H1 (cell line): ENCODE results near the gene SIRPB1. TPM values are rescaled to one million over a fixed set of nuclear protein-coding genes. Genes with fewer than 3 reads are reported as not detected.

Source experiments
- CTCF ChIA-PET: fragments of 300-600 bp; sonication (Branson Sonifier 250); formaldehyde crosslinking; loops from one replicate; lab custom pipeline; 2021; ENCODE audit not compliant: partially characterized antibody; lab: Charles Lee
- POLR2A ChIA-PET: fragments of 300-600 bp; sonication (Branson Sonifier 250); formaldehyde crosslinking; loops from one replicate; lab custom pipeline; 2021; ENCODE audit warnings: inconsistent platforms; ENCODE audit not compliant: partially characterized antibody; lab: Charles Lee
- DNase-seq, 2 experiments: peaks; one replicate each; pipeline versions ENCODE4 v3.0.0 to v3.0.0-alpha.2; 2010 to 2022; ENCODE audit warnings: low spot score in 2 of 2, low read depth in 1 of 2, mixed read lengths in 1 of 2
- FAIRE-seq: peaks from 2 replicates; lab custom pipeline; 2011; peaks lifted over from hg19 to GRCh38; lab: Jason Lieb, UNC
- H2AFZ ChIP-seq: 2 replicates; pipeline ENCODE4 v1.8.1; 2012; ENCODE audit warnings: low read length, inconsistent platforms
- H2AK5ac ChIP-seq: 2 replicates; pipeline ENCODE4 v1.6.1; 2013; ENCODE audit warnings: low read depth, low read length
- H2BK120ac ChIP-seq: replicated peaks from 2 replicates; pipeline ENCODE3; 2013; ENCODE audit warnings: low read depth, low read length, inconsistent platforms
- H2BK12ac ChIP-seq: 2 replicates; pipeline ENCODE4 v1.6.1; 2013; ENCODE audit warnings: low read depth, low read length
- H2BK15ac ChIP-seq: 2 replicates; pipeline ENCODE4 v1.6.1; 2013; ENCODE audit warnings: low read length
- H2BK20ac ChIP-seq: 2 replicates; pipeline ENCODE4 v1.6.1; 2013; ENCODE audit warnings: low read length
- H2BK5ac ChIP-seq: 2 replicates; pipeline ENCODE4 v1.6.1; 2013; ENCODE audit warnings: low read depth, low read length
- H3K14ac ChIP-seq: 2 replicates; pipeline ENCODE4 v1.6.1; 2013; ENCODE audit warnings: inconsistent platforms; ENCODE audit not compliant: insufficient read length
- H3K18ac ChIP-seq: 2 replicates; pipeline ENCODE4 v1.6.1; 2013; ENCODE audit warnings: low read length; ENCODE audit errors: extremely low read depth
- H3K23ac ChIP-seq: 2 replicates; pipeline ENCODE4 v1.6.1; 2013; ENCODE audit warnings: inconsistent platforms; ENCODE audit not compliant: insufficient read length
- H3K23me2 ChIP-seq: 2 replicates; pipeline ENCODE4 v1.6.1; 2013; ENCODE audit warnings: low read depth, low read length
- H3K27ac ChIP-seq: 2 replicates; pipeline ENCODE4 v1.6.1; 2011; ENCODE audit warnings: low read depth, low read length, inconsistent platforms
- H3K27me3 ChIP-seq, 4 experiments: replicated peaks in 1 of 4; 1 replicate in 1 of 4; 2 replicates in 3 of 4; pipeline versions ENCODE4 v1.6.1 to v1.8.1; 2011 to 2013; ENCODE audit warnings: low read length in 3 of 4, mild to moderate bottlenecking in 3 of 4, inconsistent platforms in 2 of 4, mixed read lengths in 2 of 4, moderate library complexity in 1 of 4; ENCODE audit not compliant: control insufficient read depth in 3 of 4, insufficient read depth in 3 of 4; ENCODE audit errors: extremely low read depth in 1 of 4
- H3K36me3 ChIP-seq, 4 experiments: 2 replicates each; pipeline versions ENCODE4 v1.6.1 to v1.8.1; 2011 to 2013; ENCODE audit warnings: mild to moderate bottlenecking in 4 of 4, low read length in 3 of 4, moderate library complexity in 2 of 4, control low read depth in 1 of 4, inconsistent platforms in 1 of 4; ENCODE audit not compliant: insufficient read depth in 4 of 4, control insufficient read depth in 2 of 4
- H3K4ac ChIP-seq: replicated peaks from 2 replicates; pipeline ENCODE3; 2013; ENCODE audit warnings: low read length, low read depth, mixed read lengths, inconsistent platforms; ENCODE audit not compliant: insufficient read length
- H3K4me1 ChIP-seq, 4 experiments: replicated peaks in 1 of 4; 1 replicate in 1 of 4; 2 replicates in 3 of 4; pipeline versions ENCODE4 v1.6.1 to v1.8.1; 2011 to 2013; ENCODE audit warnings: low read length in 3 of 4, inconsistent platforms in 2 of 4, mixed read lengths in 1 of 4; ENCODE audit not compliant: insufficient read depth in 4 of 4, control insufficient read depth in 3 of 4
- H3K4me2 ChIP-seq, 2 experiments: 2 replicates each; pipeline versions ENCODE4 v1.6.1 to v1.8.1; 2011 to 2013; ENCODE audit warnings: low read depth in 2 of 2, low read length in 2 of 2, control low read depth in 1 of 2, inconsistent platforms in 1 of 2, mild to moderate bottlenecking in 1 of 2; ENCODE audit not compliant: insufficient read depth in 1 of 2
- H3K4me3 ChIP-seq, 4 experiments: fragments of 200-600, 300-600 bp in 1 of 4; sonication (generic), shearing (Covaris generic), sonication (Bioruptor Twin) in 1 of 4; 2 replicates each; pipeline versions ENCODE4 v1.5.1 to v1.8.1; 2011 to 2016; ENCODE audit warnings: low read length in 4 of 4, low read depth in 3 of 4, control low read depth in 2 of 4, inconsistent platforms in 2 of 4, mild to moderate bottlenecking in 2 of 4, mixed read lengths in 1 of 4, moderate library complexity in 1 of 4; ENCODE audit not compliant: insufficient read depth in 2 of 4; ENCODE audit errors: extremely low read depth in 1 of 4
- H3K56ac ChIP-seq: replicated peaks from 2 replicates; pipeline ENCODE3; 2013; ENCODE audit warnings: low read depth, mild to moderate bottlenecking, mixed read lengths, low read length, inconsistent platforms; ENCODE audit not compliant: insufficient read length
- H3K79me1 ChIP-seq: 2 replicates; pipeline ENCODE4 v1.6.1; 2013; ENCODE audit warnings: low read depth, low read length, control low read depth
- H3K79me2 ChIP-seq, 2 experiments: 2 replicates each; pipeline versions ENCODE4 v1.6.1 to v1.8.1; 2012 to 2013; ENCODE audit warnings: low read length in 2 of 2, mild to moderate bottlenecking in 2 of 2, inconsistent platforms in 1 of 2; ENCODE audit not compliant: insufficient read depth in 2 of 2, control insufficient read depth in 1 of 2
- H3K9ac ChIP-seq, 4 experiments: replicated peaks in 1 of 4; 1 replicate in 1 of 4; 2 replicates in 3 of 4; pipeline versions ENCODE4 v1.6.1 to v1.8.1; 2011 to 2013; ENCODE audit warnings: low read depth in 3 of 4, low read length in 3 of 4, control low read depth in 2 of 4, mild to moderate bottlenecking in 2 of 4, moderate library complexity in 2 of 4, inconsistent platforms in 1 of 4; ENCODE audit errors: extremely low read depth in 1 of 4
- H3K9me3 ChIP-seq, 2 experiments: 2 replicates each; pipeline versions ENCODE4 v1.6.1 to v1.8.1; 2012 to 2013; ENCODE audit warnings: mild to moderate bottlenecking in 2 of 2, moderate library complexity in 2 of 2, control low read depth in 1 of 2, inconsistent platforms in 1 of 2, low read depth in 1 of 2, low read length in 1 of 2, mixed read lengths in 1 of 2; ENCODE audit not compliant: insufficient read depth in 2 of 2
- H4K20me1 ChIP-seq, 2 experiments: replicated peaks in 1 of 2; 2 replicates each; pipeline versions ENCODE3 to v1.8.1; 2011 to 2013; ENCODE audit warnings: inconsistent platforms in 2 of 2, low read length in 2 of 2, mild to moderate bottlenecking in 1 of 2; ENCODE audit not compliant: insufficient read depth in 2 of 2, control insufficient read depth in 1 of 2
- H4K5ac ChIP-seq: 2 replicates; pipeline ENCODE4 v1.6.1; 2013; ENCODE audit warnings: low read length, low read depth, mixed read lengths, inconsistent platforms; ENCODE audit not compliant: insufficient read length
- H4K8ac ChIP-seq: 2 replicates; pipeline ENCODE4 v1.8.0; 2013; ENCODE audit warnings: mild to moderate bottlenecking, moderate library complexity, low read length, inconsistent platforms; ENCODE audit not compliant: insufficient read depth; ENCODE audit errors: extremely low read depth
- H4K91ac ChIP-seq: replicated peaks from 2 replicates; pipeline ENCODE3; 2013; ENCODE audit warnings: low read length, mixed read lengths, inconsistent platforms; ENCODE audit not compliant: insufficient read length
- BACH1 ChIP-seq: IDR thresholded peaks from 2 replicates; pipeline ENCODE4 v1.6.1; 2012; ENCODE audit warnings: low read length, improper control_type of control experiment
- CTBP2 ChIP-seq: IDR thresholded peaks from 2 replicates; pipeline ENCODE4 v1.7.0; 2011; ENCODE audit warnings: borderline replicate concordance, mild to moderate bottlenecking, moderate library complexity, mixed read lengths, low read length; ENCODE audit not compliant: insufficient read depth, insufficient read length
- HDAC6 ChIP-seq: IDR thresholded peaks from one replicate; pipeline ENCODE4 v1.7.1; 2012; ENCODE audit warnings: low read depth, mild to moderate bottlenecking, inconsistent platforms, low read length, moderate library complexity
- RBBP5 ChIP-seq: IDR thresholded peaks from 2 replicates; pipeline ENCODE4 v1.7.1; 2012; ENCODE audit warnings: low read depth, mild to moderate bottlenecking, inconsistent platforms, low read length, moderate library complexity, borderline replicate concordance
- RNF2 ChIP-seq: fragments of 200-900, 300-1000 bp; sonication (generic); IDR thresholded peaks from 2 replicates; pipeline ENCODE4 v1.7.1; 2016; ENCODE audit warnings: borderline replicate concordance, low read depth, mild to moderate bottlenecking, antibody characterized with exemption, low read length; ENCODE audit not compliant: poor library complexity, severe bottlenecking; ENCODE audit errors: missing control alignments
- SP4 ChIP-seq: IDR thresholded peaks from 2 replicates; pipeline ENCODE4 v1.6.1; 2012; ENCODE audit warnings: low read length, inconsistent platforms
- TAF1 ChIP-seq: IDR thresholded peaks from 2 replicates; pipeline ENCODE4 v1.6.1; 2011; ENCODE audit warnings: mild to moderate bottlenecking, low read depth, low read length
- YY1 ChIP-seq: IDR thresholded peaks from 2 replicates; pipeline ENCODE4 v1.6.1; 2011; ENCODE audit warnings: low read depth, mild to moderate bottlenecking, low read length
- WGBS, 2 experiments: shearing (Covaris generic) in 1 of 2; methylation state at CpG; one replicate each; pipeline versions ENCODE4 v1.1.6 to v1.1.7; 2013 to 2015; ENCODE audit warnings: low lambda C conversion rate in 2 of 2, mixed read lengths in 2 of 2, inconsistent platforms in 1 of 2, low coverage in 1 of 2, missing lambda C conversion rate in 1 of 2; ENCODE audit not compliant: insufficient replicate concordance in 2 of 2, insufficient coverage in 1 of 2, insufficient read length in 1 of 2; ENCODE audit errors: extremely low coverage in 1 of 2, missing lambda C conversion rate in 1 of 2; 5-methylcytosine and 5-hydroxymethylcytosine counted together
- polyA plus RNA-seq, 7 experiments: library from polyadenylated mRNA; depleted of rRNA in 3 of 7; stranded (reverse) in 5 of 7; unstranded in 2 of 7; fragments of >200 nt in 5 of 7; fragments of 200-250 nt in 2 of 7; gene quantifications; 1 replicate in 5 of 7; 2 replicates in 1 of 7; 4 replicates in 1 of 7; pipeline versions ENCODE4 v1.2.1 to v1.2.3, GENCODE V29; 2011 to 2013; ENCODE audit warnings: missing spikeins in 2 of 7, mixed read lengths in 2 of 7
- total RNA-seq: library from RNA; stranded (reverse); fragmentation: NEBNext Ultra II Directional; extraction: Animal tissue kit (Norgen Biotek cat#: 25700); gene quantifications from 2 replicates; pipeline ENCODE4 v1.2.1, GENCODE V29; 2021

Gene SIRPB1
- total and polyA plus RNA-seq, 2 of the 8 experiments (the other 6 are each of a cell fraction or from before 2014, with no cell fraction given), result 0.14 to 0.99 TPM

DNA sequence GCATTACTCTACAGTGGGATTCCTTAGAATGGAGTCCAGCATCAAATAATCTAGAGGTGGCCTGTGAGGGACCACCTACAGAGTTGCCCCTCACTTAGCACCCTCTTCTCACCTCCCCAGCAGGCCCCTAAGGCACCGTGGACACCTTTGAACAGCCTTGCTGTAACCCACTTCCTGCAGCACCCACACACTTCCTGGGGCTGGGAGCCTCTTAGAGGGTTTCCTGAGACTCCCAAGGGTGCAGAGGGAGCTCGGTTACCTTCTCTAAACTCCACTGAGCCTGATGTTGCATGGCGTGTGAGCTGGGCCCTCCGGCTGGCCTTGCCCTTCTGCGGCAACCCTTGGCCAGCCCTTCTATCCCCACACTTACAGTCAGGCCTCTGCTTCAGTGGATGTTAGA lies 45.1 kb upstream of the SIRPB1 start:
- Histone ChIP-seq H3K9ac (no peak overlapping the region), H2BK20ac (no peak overlapping the region), H3K36me3 (no peaks in the 10 kb centered on the region), H2BK15ac (no peak overlapping the region), H3K27me3 (no peaks in the 10 kb centered on the region), H3K56ac (no peak overlapping the region), H2AK5ac (no peak overlapping the region), H3K27ac (no peak overlapping the region), H3K14ac (no peak overlapping the region), H3K79me2 (no peaks in the 10 kb centered on the region), H3K23ac (no peak overlapping the region), H3K18ac (no peak overlapping the region), H4K91ac (no peak overlapping the region), H4K5ac (no peak overlapping the region), H3K4me3 (no peak overlapping the region), H3K4me1 (no peaks in the 10 kb centered on the region), H2AFZ (no peak overlapping the region), H4K20me1 (no peaks in the 10 kb centered on the region), H3K79me1 (no peaks in the 10 kb centered on the region), H2BK5ac (no peak overlapping the region), H3K23me2 (no peaks in the 10 kb centered on the region), H2BK120ac (no peak overlapping the region), H3K9me3 (no peaks in the 10 kb centered on the region), H3K4ac (no peak overlapping the region), H2BK12ac (no peak overlapping the region), H4K8ac (no peak overlapping the region), H3K4me2 (no peak overlapping the region)
- DNase-seq, result no peak
- CTCF ChIA-PET, result interaction anchor here (0.6 to 1.5 kb wide), 3 partner anchors 8 to 418 kb away, joined by 3 to 7 read pairs (median 3); no protein-coding TSS in a partner anchor
- no peak for FAIRE-seq
- POLR2A ChIA-PET, result no interaction called here
- 93% methylated on average over 5 of the region's 5 CpGs; no CpG with 5 or more reads in 1 of the 2 experiments for WGBS, 2 experiments
- no peak for TF ChIP-seq CTBP2
- no peak for TF ChIP-seq BACH1
- TF ChIP-seq RBBP5, result no peak
- TF ChIP-seq TAF1, result no peak
- no peak for TF ChIP-seq SP4
- no peak for TF ChIP-seq HDAC6
- no peak for TF ChIP-seq YY1
- no peak for TF ChIP-seq RNF2
